NCI-H146 treated with DMSO at 0.1 percent for 48 hours (cell line): ENCODE measurements around the gene TMEM170B.
"Not testable (repeated sequence)": the region's sequence is repeated elsewhere in the genome, so short reads cannot be mapped to it uniquely, and the experiment has no call there.

Experiments
- DNase-seq: peaks from one replicate; lab custom pipeline; 2025; ENCODE audit not compliant: unreplicated experiment; lab: John Stamatoyannopoulos, UW

Gene TMEM170B

GRCh38 chr6:11527274-11527870 is 10.2 kb upstream of the TMEM170B start:
- no peak for DNase-seq

- no peak for DNase-seq
These were observed 8.6 kb upstream of the TMEM170B start for GRCh38 chr6:11528996-11529395.

- no peak for DNase-seq
These were observed 5.5 kb upstream of the TMEM170B start for GRCh38 chr6:11532097-11532496.

GRCh38 chr6:11534561-11534960 is 3.0 kb upstream of the TMEM170B start:
- no peak for DNase-seq

GRCh38 chr6:11535801-11536230 is 1.7 kb upstream of the TMEM170B start:
- DNase-seq = no peak

GRCh38 chr6:11536795-11537194 is 754 bp upstream of the TMEM170B start:
- DNase-seq = peak; percentile 12

GRCh38 chr6:11538052-11538818 is 686 bp downstream of the TMEM170B start:
- peak; percentile 61 for DNase-seq

- peak; percentile 61 for DNase-seq
These were observed 1.4 kb downstream of the TMEM170B start for GRCh38 chr6:11538819-11539468.

- DNase-seq = no peak
These were observed 5.3 kb downstream of the TMEM170B start for GRCh38 chr6:11542863-11543262.

- no peak for DNase-seq
These were observed 6.5 kb downstream of the TMEM170B start for GRCh38 chr6:11543919-11544518.

- DNase-seq = not testable (repeated sequence)
These were observed 10.3 kb downstream of the TMEM170B start for GRCh38 chr6:11547846-11548245.

GRCh38 chr6:11548578-11548977 is 11.0 kb downstream of the TMEM170B start:
- DNase-seq = not testable (repeated sequence)

GRCh38 chr6:11551053-11551452 is 13.5 kb downstream of the TMEM170B start:
- DNase-seq = no peak

- no peak for DNase-seq
These were observed 14.9 kb downstream of the TMEM170B start for GRCh38 chr6:11552442-11552841.

- no peak for DNase-seq
These were observed 16.3 kb downstream of the TMEM170B start for GRCh38 chr6:11553824-11554223.

GRCh38 chr6:11556309-11556708 is 18.8 kb downstream of the TMEM170B start:
- DNase-seq = no peak

GRCh38 chr6:11563793-11564192 is 26.2 kb downstream of the TMEM170B start:
- DNase-seq = no peak

GRCh38 chr6:11566609-11567008 is 29.1 kb downstream of the TMEM170B start:
- no peak for DNase-seq

GRCh38 chr6:11571073-11571472 is 33.5 kb downstream of the TMEM170B start:
- no peak for DNase-seq

GRCh38 chr6:11575408-11576033 is 38.0 kb downstream of the TMEM170B start:
- peak; percentile 18 for DNase-seq

- DNase-seq = no peak
These were observed 43.3 kb downstream of the TMEM170B start for GRCh38 chr6:11580686-11581405.
